Measurements from ENCODE around the gene GAP43. TPM values are rescaled to one million over a fixed set of nuclear protein-coding genes. Genes with fewer than 3 reads are reported as not detected.

GAP43 gene
- total and polyA plus RNA-seq, 2 of the 13 experiments (the other 11 are each of a cell fraction or from before 2014, with no cell fraction given) = not detected

DNA sequence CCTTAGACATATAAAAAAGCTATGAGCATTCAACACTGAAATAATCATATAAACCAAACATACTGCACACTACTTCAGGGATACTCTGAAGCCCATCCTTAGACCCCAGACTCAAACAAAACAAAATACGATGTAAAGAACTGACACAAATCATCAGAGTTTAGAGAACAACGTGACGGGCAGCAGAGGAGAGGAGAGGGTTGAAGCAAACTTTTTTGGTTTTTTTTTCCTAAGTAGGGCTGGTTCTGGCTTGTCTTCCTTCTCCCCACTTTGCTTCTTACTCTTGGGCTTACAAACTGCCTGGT is 34.7 kb downstream of the GAP43 start:
- in situ Hi-C loops (cut with HindIII; ENCODE audit: extremely low pct_ligation_motif_present, low pct_unique_long_range_greater_than_20kb) (no loop called here), intact Hi-C loops (cut with micrococcal nuclease; ENCODE audit: unreplicated experiment) (no loop called here)
- peaks cover 20% of the 10 kb centered on the region for H3K4me1 ChIP-seq (ENCODE audit: insufficient read depth, low read length)
- H2AFZ ChIP-seq (ENCODE audit: low read length) = peak overlapping the region; percentile 55
- no peaks in the 10 kb centered on the region for H4K20me1 ChIP-seq (ENCODE audit: insufficient read depth, low read length)
- DNase-seq (ENCODE audit: low spot score) = no peak
- H3K27ac ChIP-seq (ENCODE audit: extremely low read length, insufficient read depth, low read length) = no peak overlapping the region
- H3K36me3 ChIP-seq (replicated peaks in 1 of 2; ENCODE audit: control insufficient read depth in 1 of 2, insufficient read depth in 2 of 2, low read length in 2 of 2) = no peaks in the 10 kb centered on the region
- POLR2A ChIA-PET = no interaction called here
- no peaks in the 10 kb centered on the region for H3K79me2 ChIP-seq (ENCODE audit: insufficient read depth, low read length)
- H3K4me2 ChIP-seq (ENCODE audit: low read depth, low read length) = peak overlapping the region; percentile 90
- TSS peak; percentile 81 for BruUV-seq (replicated peaks)
- CTCF ChIA-PET (ENCODE audit: low intra/inter-chr PET ratio, low total read pairs) = no interaction called here
- no peak for FAIRE-seq
- TF ChIP-seq ZNF652 (CRISPR knock-in tag; IDR thresholded peaks at IDR 0.05; ENCODE audit: borderline replicate concordance, low read depth) (0 out of 2 replicates have a peak, but pooled peaks have one; percentile 2), SRSF1 (optimal IDR thresholded peaks at IDR 0.05; ENCODE audit: low read depth, low read length) (no peak)
- 9% methylated on average over 3 of the region's 3 CpGs for WGBS (ENCODE audit: low lambda C conversion rate)
- peak overlapping the region; percentile 66 for H3K9ac ChIP-seq (ENCODE audit: insufficient read depth, low read depth, low read length)
- H3K9me3 ChIP-seq (ENCODE audit: low read length) = no peaks in the 10 kb centered on the region
- ATAC-seq = no peak
- H3K4me3 ChIP-seq (replicated peaks in 1 of 3; ENCODE audit: insufficient read depth in 1 of 3, low read depth in 2 of 3, low read length in 3 of 3) = peak overlapping the region; percentile 58 to 76 (median 73)
- peaks cover 0 to 4% of the 10 kb centered on the region in 2 experiments; a peak in 1 of 5 replicates for H3K27me3 ChIP-seq (ENCODE audit: control insufficient read depth in 1 of 2, insufficient read depth in 2 of 2, low read length in 2 of 2)

- H3K4me2 ChIP-seq (ENCODE audit: low read depth, low read length) = peak overlapping the region; percentile 90
- no peak overlapping the region for H3K27ac ChIP-seq (ENCODE audit: extremely low read length, insufficient read depth, low read length)
- ATAC-seq (peak; percentile 93), DNase-seq (ENCODE audit: low spot score) (peak; percentile 28), FAIRE-seq (no peak)
- no peaks in the 10 kb centered on the region for H3K9me3 ChIP-seq (ENCODE audit: low read length)
- H3K27me3 ChIP-seq (ENCODE audit: control insufficient read depth in 1 of 2, insufficient read depth in 2 of 2, low read length in 2 of 2) = peaks cover 0 to 4% of the 10 kb centered on the region in 2 experiments; a peak in 1 of 5 replicates
- H3K4me3 ChIP-seq (replicated peaks in 1 of 3; ENCODE audit: insufficient read depth in 1 of 3, low read depth in 2 of 3, low read length in 3 of 3) = peak overlapping the region; percentile 58 to 76 (median 73)
- H2AFZ ChIP-seq (ENCODE audit: low read length) = peak overlapping the region; percentile 55
- intact Hi-C loops (cut with micrococcal nuclease; ENCODE audit: unreplicated experiment) = no loop called here
- in situ Hi-C loops (cut with HindIII; ENCODE audit: extremely low pct_ligation_motif_present, low pct_unique_long_range_greater_than_20kb) = no loop called here
- CTCF ChIA-PET (ENCODE audit: low intra/inter-chr PET ratio, low total read pairs) = no interaction called here
- no peaks in the 10 kb centered on the region for H3K36me3 ChIP-seq (replicated peaks in 1 of 2; ENCODE audit: control insufficient read depth in 1 of 2, insufficient read depth in 2 of 2, low read length in 2 of 2)
- BruUV-seq (replicated peaks) = TSS peak; percentile 77
- H3K4me1 ChIP-seq (ENCODE audit: insufficient read depth, low read length) = peaks cover 20% of the 10 kb centered on the region
- WGBS (ENCODE audit: low lambda C conversion rate) = 3% methylated on average over 45 of the region's 58 CpGs
- H3K79me2 ChIP-seq (ENCODE audit: insufficient read depth, low read length) = no peaks in the 10 kb centered on the region
- peak overlapping the region; percentile 66 for H3K9ac ChIP-seq (ENCODE audit: insufficient read depth, low read depth, low read length)
- no peaks in the 10 kb centered on the region for H4K20me1 ChIP-seq (ENCODE audit: insufficient read depth, low read length)
- POLR2A ChIA-PET = no interaction called here
- TF ChIP-seq ETV5 (CRISPR knock-in tag; IDR thresholded peaks at IDR 0.05; ENCODE audit: borderline replicate concordance) = 0 out of 2 replicates have a peak, but pooled peaks have one; percentile 23
- peak; percentile 57 for TF ChIP-seq YEATS4 (CRISPR knock-in tag; IDR thresholded peaks at IDR 0.05; ENCODE audit: borderline replicate concordance)
- no peak for TF ChIP-seq ZNF83 (CRISPR knock-in tag; IDR thresholded peaks at IDR 0.05; ENCODE audit: borderline replicate concordance)
- peak; percentile 43; the same call in 1 of the 2 replicates for TF ChIP-seq KDM5B (CRISPR knock-in tag; IDR thresholded peaks at IDR 0.05; ENCODE audit: borderline replicate concordance)
- TF ChIP-seq SOX5 (CRISPR knock-in tag; IDR thresholded peaks at IDR 0.05; ENCODE audit: borderline replicate concordance) = peak; percentile 9; the same call in 1 of the 2 replicates
- TF ChIP-seq MAF1 (CRISPR knock-in tag; IDR thresholded peaks at IDR 0.05; ENCODE audit: borderline replicate concordance) = no peak
- peak; percentile 52 for TF ChIP-seq PHF8 (CRISPR knock-in tag; IDR thresholded peaks at IDR 0.05)
- TF ChIP-seq MED1 (CRISPR knock-in tag; IDR thresholded peaks at IDR 0.05) = no peak
- TF ChIP-seq ZMYM4 (CRISPR knock-in tag; IDR thresholded peaks at IDR 0.05) = 0 out of 2 replicates have a peak, but pooled peaks have one; percentile 35
- TF ChIP-seq SMARCE1 (IDR thresholded peaks at IDR 0.05; ENCODE audit: borderline replicate concordance) = no peak
- TF ChIP-seq RBFOX2 (IDR thresholded peaks at IDR 0.05; ENCODE audit: low read depth, low read length) = peak; percentile 68
- no peak for TF ChIP-seq HNRNPL (IDR thresholded peaks at IDR 0.05; ENCODE audit: low read depth, low read length)
- 0 out of 2 replicates have a peak, but pooled peaks have one; percentile 15 for TF ChIP-seq ERF (CRISPR knock-in tag; IDR thresholded peaks at IDR 0.05)
- TF ChIP-seq ZSCAN21 (CRISPR knock-in tag; IDR thresholded peaks at IDR 0.05; ENCODE audit: borderline replicate concordance) = peak; percentile 81; the same call in 1 of the 2 replicates
- no peak for TF ChIP-seq MXD4 (CRISPR knock-in tag; IDR thresholded peaks at IDR 0.05)
- TF ChIP-seq ZNF564 (CRISPR knock-in tag; IDR thresholded peaks at IDR 0.05) = 0 out of 2 replicates have a peak, but pooled peaks have one; percentile 11
- peak; percentile 49; the same call in 1 of the 2 replicates for TF ChIP-seq RXRA (CRISPR knock-in tag; IDR thresholded peaks at IDR 0.05)
- TF ChIP-seq CBX2 (IDR thresholded peaks at IDR 0.05; ENCODE audit: low read depth, low read length) = no peak
- TF ChIP-seq CBX2 (CRISPR knock-in tag; IDR thresholded peaks at IDR 0.05; ENCODE audit: low read depth) = no peak
These were observed 35.2 kb downstream of the GAP43 start for GRCh38 chr3:115658337-115659181.
